Panc1 (cell line): ENCODE results near the gene GRPEL2. TPM values are rescaled to one million over a fixed set of nuclear protein-coding genes. Genes with fewer than 3 reads are reported as not detected.

Experiments used
- ATAC-seq: fragments of 200-7000 bp; cut with Tn5 transposase; 2 replicates; pipeline ENCODE4 v1.9.1; 2020; ENCODE audit warnings: mild to moderate bottlenecking, moderate library complexity
- BruUV-seq: library from RNA; stranded (reverse); fragments of 400-500 nt; replicated peaks from 2 replicates; lab custom pipeline; 2021; lab: Mats Ljungman, UMichigan
- CTCF ChIA-PET: fragments of 300-600 bp; sonication (Branson Sonifier 250); formaldehyde crosslinking; loops from one replicate; lab custom pipeline; 2022; ENCODE audit warnings: antibody characterized with exemption; lab: Charles Lee
- POLR2A ChIA-PET: fragments of 300-600 bp; sonication (Branson Sonifier 250); formaldehyde crosslinking; loops from one replicate; lab custom pipeline; 2022; ENCODE audit warnings: antibody characterized with exemption; lab: Charles Lee
- DNase-seq: peaks from one replicate; pipeline ENCODE4 v3.0.0-alpha.2; 2010; ENCODE audit warnings: low read depth, low spot score
- H3K27ac ChIP-seq: 2 replicates; pipeline ENCODE4 v1.5.1; 2011; ENCODE audit warnings: mild to moderate bottlenecking, low read length, inconsistent platforms
- H3K27me3 ChIP-seq: fragments of 200-500 bp; sonication (Bioruptor generic); 2 replicates; pipeline ENCODE4 v1.6.0; 2014; ENCODE audit warnings: low read length, inconsistent platforms; ENCODE audit not compliant: control insufficient read depth, insufficient read depth
- H3K36me3 ChIP-seq: fragments of 200-500 bp; sonication (Bioruptor generic); 2 replicates; pipeline ENCODE4 v1.5.1; 2014; ENCODE audit warnings: inconsistent platforms, mild to moderate bottlenecking, low read length, moderate library complexity; ENCODE audit not compliant: control insufficient read depth, insufficient read depth
- H3K4me1 ChIP-seq: 2 replicates; pipeline ENCODE4 v1.5.1; 2011; ENCODE audit warnings: inconsistent platforms, mild to moderate bottlenecking, low read length, moderate library complexity; ENCODE audit not compliant: control insufficient read depth, insufficient read depth
- H3K4me3 ChIP-seq, 2 experiments: 2 replicates each; pipeline ENCODE4 v1.5.1; 2011 to 2012; ENCODE audit warnings: low read depth in 2 of 2, low read length in 2 of 2, mild to moderate bottlenecking in 2 of 2, inconsistent platforms in 1 of 2, moderate library complexity in 1 of 2
- H3K9me3 ChIP-seq: fragments of 200-500 bp; sonication (Bioruptor generic); 2 replicates; pipeline ENCODE4 v1.5.1; 2014; ENCODE audit warnings: low read depth, mild to moderate bottlenecking, inconsistent platforms, low read length, moderate library complexity; ENCODE audit not compliant: control insufficient read depth, insufficient read depth
- POLR2AphosphoS5 ChIP-seq: IDR thresholded peaks from 2 replicates; pipeline ENCODE4 v1.6.1; 2012; ENCODE audit warnings: mild to moderate bottlenecking, low read depth, low read length, moderate library complexity
- REST ChIP-seq, 2 experiments: IDR thresholded peaks; 2 replicates each; pipeline ENCODE4 v1.6.1; 2011 to 2012; ENCODE audit warnings: low read depth in 2 of 2, control low read depth in 1 of 2, low read length in 1 of 2, mild to moderate bottlenecking in 1 of 2, moderate library complexity in 1 of 2; ENCODE audit not compliant: insufficient read depth in 1 of 2
- SIN3A ChIP-seq: IDR thresholded peaks from 2 replicates; pipeline ENCODE4 v1.6.1; 2012; ENCODE audit warnings: low read depth, mild to moderate bottlenecking, low read length, moderate library complexity, borderline replicate concordance; ENCODE audit not compliant: insufficient read depth
- TCF7L2 ChIP-seq: IDR thresholded peaks from 2 replicates; pipeline ENCODE4 v1.6.1; 2011; ENCODE audit warnings: mild to moderate bottlenecking, low read depth, low read length, inconsistent platforms
- in situ Hi-C: cut with HindIII; loops from 2 replicates; pipeline ENCODE4 v1.10.0; 2016; ENCODE audit warnings: low sequenced_read_pairs, low pct_unique_long_range_greater_than_20kb
- intact Hi-C: fragments of 100-400 bp; cut with micrococcal nuclease; formaldehyde crosslinking; loops from one replicate; pipeline ENCODE4 v1.10.0; 2022; ENCODE audit not compliant: unreplicated experiment
- total RNA-seq: library from RNA; stranded (reverse); gene quantifications from one replicate; pipeline ENCODE4 v1.2.1, GENCODE V29; 2021; ENCODE audit not compliant: unreplicated experiment
- TF ChIP-seq, protein P1 (sequence below): fragments of 450-650 bp; IDR thresholded peaks from 2 replicates; pipeline ENCODE4 v1.5.1; 2017; ENCODE audit warnings: mild to moderate bottlenecking

GRPEL2 gene
- total RNA-seq, 1 experiment from 2014 or later: 30.1 TPM

DNA sequence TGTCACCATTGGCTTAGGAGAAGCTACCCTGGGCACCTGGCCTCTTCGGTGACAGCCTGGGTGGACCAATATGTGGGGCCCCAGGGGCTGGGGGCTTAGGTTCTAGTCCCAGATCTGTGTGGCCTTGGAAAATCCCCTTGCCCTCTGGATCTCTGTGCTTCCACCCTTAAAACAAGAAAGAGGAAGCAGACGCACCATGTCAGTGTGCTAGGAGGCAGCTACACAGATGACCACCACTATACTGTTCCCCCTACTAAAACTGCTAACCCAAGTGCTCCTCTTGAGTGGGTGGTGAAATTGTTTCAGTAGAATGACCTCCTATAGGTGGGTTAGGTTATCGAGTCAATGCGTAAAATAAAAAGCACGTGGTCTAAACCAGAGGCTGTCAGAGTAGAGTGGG is 42.7 kb upstream of the GRPEL2 start:
- no peak overlapping the region for H3K27ac ChIP-seq
- no TSS peak for BruUV-seq
- TF ChIP-seq, protein P1, sequence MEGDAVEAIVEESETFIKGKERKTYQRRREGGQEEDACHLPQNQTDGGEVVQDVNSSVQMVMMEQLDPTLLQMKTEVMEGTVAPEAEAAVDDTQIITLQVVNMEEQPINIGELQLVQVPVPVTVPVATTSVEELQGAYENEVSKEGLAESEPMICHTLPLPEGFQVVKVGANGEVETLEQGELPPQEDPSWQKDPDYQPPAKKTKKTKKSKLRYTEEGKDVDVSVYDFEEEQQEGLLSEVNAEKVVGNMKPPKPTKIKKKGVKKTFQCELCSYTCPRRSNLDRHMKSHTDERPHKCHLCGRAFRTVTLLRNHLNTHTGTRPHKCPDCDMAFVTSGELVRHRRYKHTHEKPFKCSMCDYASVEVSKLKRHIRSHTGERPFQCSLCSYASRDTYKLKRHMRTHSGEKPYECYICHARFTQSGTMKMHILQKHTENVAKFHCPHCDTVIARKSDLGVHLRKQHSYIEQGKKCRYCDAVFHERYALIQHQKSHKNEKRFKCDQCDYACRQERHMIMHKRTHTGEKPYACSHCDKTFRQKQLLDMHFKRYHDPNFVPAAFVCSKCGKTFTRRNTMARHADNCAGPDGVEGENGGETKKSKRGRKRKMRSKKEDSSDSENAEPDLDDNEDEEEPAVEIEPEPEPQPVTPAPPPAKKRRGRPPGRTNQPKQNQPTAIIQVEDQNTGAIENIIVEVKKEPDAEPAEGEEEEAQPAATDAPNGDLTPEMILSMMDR: no peak
- TF ChIP-seq TCF7L2 (no peak), REST (IDR thresholded peaks at IDR 0.05; ENCODE audit: insufficient read depth in 1 of 2, low read depth in 2 of 2, low read length in 1 of 2) (no peak), SIN3A (no peak), POLR2AphosphoS5 (no peak)
- H3K4me3 ChIP-seq: no peak overlapping the region
- H3K36me3 ChIP-seq: no peaks in the 10 kb centered on the region
- no peaks in the 10 kb centered on the region for H3K9me3 ChIP-seq
- H3K27me3 ChIP-seq: no peaks in the 10 kb centered on the region
- in situ Hi-C loops: no loop called here
- DNase-seq (no peak), ATAC-seq (no peak)
- ChIA-PET POLR2A (no interaction called here), CTCF (no interaction called here)
- intact Hi-C loops: no loop called here
- no peaks in the 10 kb centered on the region for H3K4me1 ChIP-seq

DNA sequence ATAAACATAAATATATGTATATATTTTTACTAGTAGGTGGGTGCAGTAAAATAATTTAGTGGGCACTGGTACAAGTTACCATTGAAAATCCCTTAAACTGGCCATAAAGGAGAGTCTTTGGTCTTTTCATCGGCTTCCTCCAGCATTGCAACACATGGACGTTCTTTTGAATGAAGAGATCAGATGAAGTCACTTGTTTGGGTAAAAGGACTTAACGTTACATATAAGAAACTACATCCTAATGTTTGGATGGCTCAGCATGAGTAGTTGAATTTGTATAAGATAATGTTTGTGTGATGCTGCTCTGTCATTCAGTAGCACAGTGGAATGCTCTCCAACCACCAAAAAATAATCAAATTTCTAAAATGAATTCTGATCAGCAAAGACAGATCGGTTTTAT is 42.1 kb upstream of the GRPEL2 start:
- no TSS peak for BruUV-seq

More for the DNA sequence above, 42.1 kb upstream of the GRPEL2 start:
- TF ChIP-seq, protein P1: no peak
- TF ChIP-seq TCF7L2 (no peak), SIN3A (no peak), POLR2AphosphoS5 (no peak), REST (IDR thresholded peaks at IDR 0.05; ENCODE audit: insufficient read depth in 1 of 2, low read depth in 2 of 2, low read length in 1 of 2) (no peak)
- no peaks in the 10 kb centered on the region for H3K27me3 ChIP-seq
- intact Hi-C loops: no loop called here
- CTCF ChIA-PET: no interaction called here
- H3K27ac ChIP-seq: no peak overlapping the region
- H3K4me1 ChIP-seq: no peaks in the 10 kb centered on the region
- DNase-seq: no peak
- H3K36me3 ChIP-seq: no peaks in the 10 kb centered on the region
- H3K9me3 ChIP-seq: no peaks in the 10 kb centered on the region
- no peak for ATAC-seq
- POLR2A ChIA-PET: no interaction called here
- in situ Hi-C loops: no loop called here
- no peak overlapping the region for H3K4me3 ChIP-seq
